ENCODE data around the gene RYR2. TPM values are rescaled to one million over a fixed set of nuclear protein-coding genes. Genes with fewer than 3 reads are reported as not detected.

RYR2 gene
- total and polyA plus RNA-seq, 2 donors (not counting 1 experiment from before 2014, with no cell fraction given): not detected

GRCh38 chr1:237732657-237733056, 690.7 kb downstream of the RYR2 start:
- no peak overlapping the region for H3K27ac ChIP-seq (ENCODE audit: low read length in 2 of 2)
- H3K36me3 ChIP-seq (replicated peaks in 1 of 2; ENCODE audit: control extremely low read depth in 1 of 2, control insufficient read depth in 1 of 2, extremely low read depth in 1 of 2, insufficient read depth in 2 of 2, low read length in 1 of 2): no peaks in the 10 kb centered on the region
- no peak for ATAC-seq (ENCODE audit: low read depth)
- no peak for DNase-seq
- no peak overlapping the region for H3K4me2 ChIP-seq (replicated peaks; ENCODE audit: low read depth, low read length, poor library complexity, severe bottlenecking)
- TF ChIP-seq CTCF (IDR thresholded peaks at IDR 0.05) (no peak), EZH2 (IDR thresholded peaks at IDR 0.05; ENCODE audit: borderline replicate concordance, insufficient read depth, low read depth, low read length, poor library complexity, severe bottlenecking) (no peak)
- H3K9me3 Mint-ChIP-seq (ENCODE audit: insufficient read depth): no peaks in the 10 kb centered on the region
- no peak overlapping the region for H3K27ac Mint-ChIP-seq
- H3K4me3 ChIP-seq (ENCODE audit: control extremely low read depth in 1 of 5, extremely low read depth in 1 of 5, insufficient read depth in 1 of 5, low read depth in 2 of 5, low read length in 4 of 5): no peak overlapping the region
- intact Hi-C loops (cut with micrococcal nuclease): no loop called here
- CTCF ChIA-PET: no interaction called here
- H3K9ac ChIP-seq (ENCODE audit: low read length): no peak overlapping the region
- POLR2A ChIA-PET: no interaction called here
- H3K4me1 Mint-ChIP-seq: no peaks in the 10 kb centered on the region
- no peaks in the 10 kb centered on the region for H3K4me1 ChIP-seq (ENCODE audit: control insufficient read depth in 2 of 2, insufficient read depth in 2 of 2, low read length in 2 of 2)
- no peak overlapping the region for H2AFZ ChIP-seq (ENCODE audit: insufficient read depth, low read depth, low read length, poor library complexity, severe bottlenecking)
- H3K27me3 Mint-ChIP-seq: no peaks in the 10 kb centered on the region
- H3K9me3 ChIP-seq (ENCODE audit: control extremely low read depth in 1 of 3, control insufficient read depth in 2 of 3, insufficient read depth in 1 of 3, low read length in 2 of 3): no peaks in the 10 kb centered on the region
- no peaks in the 10 kb centered on the region for H4K20me1 ChIP-seq (ENCODE audit: control insufficient read depth, insufficient read depth, low read length, poor library complexity, severe bottlenecking)
- H3K4me3 Mint-ChIP-seq: no peak overlapping the region
- WGBS (ENCODE audit: insufficient coverage): 100% methylated on average over 2 of the region's 2 CpGs
- H3K79me2 ChIP-seq (ENCODE audit: control insufficient read depth, insufficient read depth, low read length): no peaks in the 10 kb centered on the region
- H3K27me3 ChIP-seq (replicated peaks in 1 of 4; ENCODE audit: control extremely low read depth in 1 of 4, control insufficient read depth in 3 of 4, insufficient read depth in 4 of 4, low read length in 3 of 4): no peaks in the 10 kb centered on the region

GRCh38 chr1:237736372-237737029, 694.5 kb downstream of the RYR2 start:
- intact Hi-C loops (cut with micrococcal nuclease): no loop called here
- Histone ChIP-seq H2AFZ (ENCODE audit: insufficient read depth, low read depth, low read length, poor library complexity, severe bottlenecking) (no peak overlapping the region), H3K9ac (ENCODE audit: low read length) (no peak overlapping the region), H3K4me1 (ENCODE audit: control insufficient read depth in 2 of 2, insufficient read depth in 2 of 2, low read length in 2 of 2) (no peaks in the 10 kb centered on the region), H3K27me3 (replicated peaks in 1 of 4; ENCODE audit: control extremely low read depth in 1 of 4, control insufficient read depth in 3 of 4, insufficient read depth in 4 of 4, low read length in 3 of 4) (no peaks in the 10 kb centered on the region), H3K79me2 (ENCODE audit: control insufficient read depth, insufficient read depth, low read length) (no peaks in the 10 kb centered on the region), H3K36me3 (replicated peaks in 1 of 2; ENCODE audit: control extremely low read depth in 1 of 2, control insufficient read depth in 1 of 2, extremely low read depth in 1 of 2, insufficient read depth in 2 of 2, low read length in 1 of 2) (no peaks in the 10 kb centered on the region), H3K4me2 (replicated peaks; ENCODE audit: low read depth, low read length, poor library complexity, severe bottlenecking) (no peak overlapping the region), H3K4me3 (ENCODE audit: control extremely low read depth in 1 of 5, extremely low read depth in 1 of 5, insufficient read depth in 1 of 5, low read depth in 2 of 5, low read length in 4 of 5) (no peak overlapping the region), H3K9me3 (ENCODE audit: control extremely low read depth in 1 of 3, control insufficient read depth in 2 of 3, insufficient read depth in 1 of 3, low read length in 2 of 3) (no peaks in the 10 kb centered on the region), H4K20me1 (ENCODE audit: control insufficient read depth, insufficient read depth, low read length, poor library complexity, severe bottlenecking) (no peaks in the 10 kb centered on the region), H3K27ac (ENCODE audit: low read length in 2 of 2) (no peak overlapping the region)
- WGBS (ENCODE audit: insufficient coverage): 75% methylated on average over 6 of the region's 8 CpGs
- Mint-ChIP-seq H3K27ac (no peak overlapping the region), H3K9me3 (ENCODE audit: insufficient read depth) (no peaks in the 10 kb centered on the region), H3K4me1 (no peaks in the 10 kb centered on the region), H3K27me3 (no peaks in the 10 kb centered on the region), H3K4me3 (no peak overlapping the region)
- CTCF ChIA-PET: no interaction called here
- ATAC-seq (ENCODE audit: low read depth) (no peak), DNase-seq (no peak)
- no peak for TF ChIP-seq CTCF (IDR thresholded peaks at IDR 0.05)
- no peak for TF ChIP-seq EZH2 (IDR thresholded peaks at IDR 0.05; ENCODE audit: borderline replicate concordance, insufficient read depth, low read depth, low read length, poor library complexity, severe bottlenecking)
- POLR2A ChIA-PET: no interaction called here
